ENCODE data around the gene TRIM2.

GRCh38 chr4:153204247-153204671, at the start of gene TRIM2:
- TF ChIP-seq CTCF (IDR thresholded peaks at IDR 0.05), result no peak
- no peak for TF ChIP-seq POLR2A (IDR thresholded peaks at IDR 0.05)

Measured in adrenal gland (tissue), 5 donors.